ENCODE results near the gene TBC1D9B. TPM values are rescaled to one million over a fixed set of nuclear protein-coding genes. Genes with fewer than 3 reads are reported as not detected.
A peak's percentile ranks its signal among the peaks of the same experiment; 100 is the strongest.

Gene TBC1D9B
- total RNA-seq, 1 experiment from 2014 or later, result 127 TPM

GRCh38 chr5:179814090-179814489 is 93.6 kb downstream of the TBC1D9B start:
- no peaks in the 10 kb centered on the region for H3K27me3 ChIP-seq (ENCODE audit: insufficient read depth, low read length)
- TF ChIP-seq SIN3A (IDR thresholded peaks at IDR 0.05; ENCODE audit: low read depth), result no peak
- no peak for TF ChIP-seq CBX3 (IDR thresholded peaks at IDR 0.05; ENCODE audit: low read depth)
- TF ChIP-seq POLR2A (IDR thresholded peaks at IDR 0.05; ENCODE audit: borderline replicate concordance, extremely low read depth, insufficient read depth, insufficient read length), result no peak
- TF ChIP-seq RAD21 (IDR thresholded peaks at IDR 0.05; ENCODE audit: low read depth), result no peak
- no peak for TF ChIP-seq MAX (IDR thresholded peaks at IDR 0.05)
- TF ChIP-seq JUND (IDR thresholded peaks at IDR 0.05), result no peak
- H3K79me2 ChIP-seq (ENCODE audit: insufficient read depth, low read length), result peaks cover 4% of the 10 kb centered on the region; the same call in 1 of the 2 replicates

DNA sequence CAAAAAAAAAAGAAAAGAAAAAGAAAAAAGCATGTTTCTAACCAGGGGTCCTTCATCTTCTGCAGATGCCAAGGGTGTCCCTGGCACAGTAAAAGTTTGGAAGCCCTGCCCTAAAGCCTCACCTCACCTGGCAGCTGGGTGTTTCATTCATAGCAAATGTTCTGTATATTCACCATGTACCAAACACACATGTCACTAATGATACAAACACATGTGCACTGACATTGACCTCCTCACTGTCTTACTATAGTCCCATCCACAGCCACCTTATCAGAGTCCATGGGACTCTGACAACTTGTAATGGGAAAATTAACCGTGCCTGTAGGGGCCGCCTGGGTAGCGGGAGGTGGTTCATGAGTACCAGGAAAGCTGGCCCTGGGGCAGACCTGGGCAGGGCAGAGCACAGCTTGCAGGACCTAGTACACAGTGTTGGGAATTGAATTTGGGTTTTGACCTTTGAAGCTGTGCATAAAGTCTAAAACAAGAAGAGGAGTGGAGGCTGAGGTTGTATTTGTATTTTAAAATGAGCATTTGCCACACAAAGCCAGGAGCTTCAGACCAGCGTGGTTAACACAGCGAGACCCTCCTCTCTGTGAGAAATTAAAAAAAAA is 94.6 kb downstream of the TBC1D9B start:
- H3K36me3 ChIP-seq (ENCODE audit: control insufficient read depth in 1 of 2, insufficient read depth in 2 of 2, low read length in 2 of 2), result peaks cover 19 to 24% of the 10 kb centered on the region in 2 experiments; a peak in 3 of 4 replicates
- no peak for DNase-seq (ENCODE audit: low read depth, low spot score)
- H2AFZ ChIP-seq (ENCODE audit: low read depth, low read length, poor library complexity, severe bottlenecking), result no peak overlapping the region
- BruUV-seq (replicated peaks), result no TSS peak
- H3K9me2 ChIP-seq (ENCODE audit: insufficient read depth), result no peaks in the 10 kb centered on the region
- ChIA-PET CTCF (no interaction called here), POLR2A (no interaction called here), RAD21 (ENCODE audit: low non-redundant PET in 1 of 2, low total read pairs in 2 of 2, uncharacterized antibody in 2 of 2, unreplicated experiment in 2 of 2) (no interaction called here)
- no peaks in the 10 kb centered on the region for H3K27me3 ChIP-seq (ENCODE audit: insufficient read depth, low read length)
- H3K27ac ChIP-seq (ENCODE audit: low read depth, low read length), result no peak overlapping the region
- no peaks in the 10 kb centered on the region for H4K20me1 ChIP-seq (ENCODE audit: insufficient read depth)
- peaks cover 9% of the 10 kb centered on the region; the same call in 1 of the 2 replicates for H3K79me2 ChIP-seq (ENCODE audit: insufficient read depth, low read length)
- H3K9me3 ChIP-seq (ENCODE audit: control insufficient read depth in 1 of 2, insufficient read depth in 1 of 2, low read depth in 1 of 2, low read length in 2 of 2), result no peaks in the 10 kb centered on the region
- peaks cover 17 to 25% of the 10 kb centered on the region in 2 experiments for H3K4me1 ChIP-seq (ENCODE audit: control insufficient read depth in 1 of 2, insufficient read depth in 2 of 2, low read length in 2 of 2)
- H3K4me3 ChIP-seq (replicated peaks in 1 of 2; ENCODE audit: low read depth in 1 of 2, low read length in 2 of 2), result no peak overlapping the region
- intact Hi-C loops (cut with micrococcal nuclease), result no loop called here
- H3K9ac ChIP-seq (ENCODE audit: low read length), result no peak overlapping the region
- no peak overlapping the region for H3K4me2 ChIP-seq (ENCODE audit: low read length)
- no peak for ATAC-seq
- TF ChIP-seq FOSL1 (IDR thresholded peaks at IDR 0.05; ENCODE audit: low read depth), result no peak
- TF ChIP-seq POLR2A (IDR thresholded peaks at IDR 0.05; ENCODE audit: borderline replicate concordance, extremely low read depth, insufficient read depth, insufficient read length), result no peak
- TF ChIP-seq YY1 (IDR thresholded peaks at IDR 0.05; ENCODE audit: extremely low read depth, insufficient replicate concordance, low read depth, low read length), result no peak
- no peak for TF ChIP-seq CEBPB (IDR thresholded peaks at IDR 0.05; ENCODE audit: low read depth)
- TF ChIP-seq MAX (IDR thresholded peaks at IDR 0.05), result no peak
- TF ChIP-seq REST (IDR thresholded peaks at IDR 0.05; ENCODE audit: low read depth), result no peak
- TF ChIP-seq ATF3 (IDR thresholded peaks at IDR 0.05), result no peak
- TF ChIP-seq SRF (IDR thresholded peaks at IDR 0.05; ENCODE audit: low read depth), result no peak
- no peak for TF ChIP-seq SIN3A (IDR thresholded peaks at IDR 0.05; ENCODE audit: low read depth)
- no peak for TF ChIP-seq POLR2AphosphoS5 (IDR thresholded peaks at IDR 0.05; ENCODE audit: low read depth, low read length)
- TF ChIP-seq JUND (IDR thresholded peaks at IDR 0.05), result no peak
- no peak for TF ChIP-seq EZH2 (IDR thresholded peaks at IDR 0.05)
- no peak for TF ChIP-seq SP1 (IDR thresholded peaks at IDR 0.05; ENCODE audit: low read depth)
- no peak for TF ChIP-seq CBX3 (IDR thresholded peaks at IDR 0.05; ENCODE audit: low read depth)
- no peak for TF ChIP-seq ZNF274 (IDR thresholded peaks at IDR 0.05; ENCODE audit: low read depth, low read length)
- TF ChIP-seq ELF1 (IDR thresholded peaks at IDR 0.05; ENCODE audit: borderline replicate concordance, low read depth), result no peak
- TF ChIP-seq EGR1 (IDR thresholded peaks at IDR 0.05; ENCODE audit: low read depth), result no peak

More at GRCh38 chr5:179814090-179814489, 93.6 kb downstream of the TBC1D9B start:
- no peaks in the 10 kb centered on the region for H4K20me1 ChIP-seq (ENCODE audit: insufficient read depth)
- H3K27ac ChIP-seq (ENCODE audit: low read depth, low read length), result no peak overlapping the region
- no peak overlapping the region for H3K4me3 ChIP-seq (replicated peaks in 1 of 2; ENCODE audit: low read depth in 1 of 2, low read length in 2 of 2)
- H3K9ac ChIP-seq (ENCODE audit: low read length), result no peak overlapping the region
- DNase-seq (ENCODE audit: low read depth, low spot score) (no peak), ATAC-seq (no peak)
- H3K36me3 ChIP-seq (ENCODE audit: control insufficient read depth in 1 of 2, insufficient read depth in 2 of 2, low read length in 2 of 2), result peaks cover 19 to 24% of the 10 kb centered on the region in 2 experiments; a peak in 3 of 4 replicates
- H3K4me2 ChIP-seq (ENCODE audit: low read length), result no peak overlapping the region
- intact Hi-C loops (cut with micrococcal nuclease), result no loop called here
- H3K4me1 ChIP-seq (ENCODE audit: control insufficient read depth in 1 of 2, insufficient read depth in 2 of 2, low read length in 2 of 2), result peaks cover 16 to 30% of the 10 kb centered on the region in 2 experiments
- no peaks in the 10 kb centered on the region for H3K9me2 ChIP-seq (ENCODE audit: insufficient read depth)
- TSS peak; percentile 6 for BruUV-seq (replicated peaks)
- H3K9me3 ChIP-seq (ENCODE audit: control insufficient read depth in 1 of 2, insufficient read depth in 1 of 2, low read depth in 1 of 2, low read length in 2 of 2), result no peaks in the 10 kb centered on the region
- ChIA-PET RAD21 (ENCODE audit: low non-redundant PET in 1 of 2, low total read pairs in 2 of 2, uncharacterized antibody in 2 of 2, unreplicated experiment in 2 of 2) (no interaction called here), CTCF (no interaction called here), POLR2A (no interaction called here)
- H2AFZ ChIP-seq (ENCODE audit: low read depth, low read length, poor library complexity, severe bottlenecking), result no peak overlapping the region

Measured in HCT116 (cell line).